KBM-7 (cell line): ENCODE results near the gene ATP5PO.

Source experiments
- DNase-seq: peaks from one replicate; pipeline ENCODE4 v3.0.0-alpha.2; 2015
- in situ Hi-C: fragments of 300-500 bp; cut with MboI; formaldehyde crosslinking; loops from 2 replicates; pipeline ENCODE4 v1.14.3; 2020; ENCODE audit warnings: low sequenced_read_pairs, low pct_unique_long_range_greater_than_20kb, mixed read lengths

Gene ATP5PO

GRCh38 chr21:33857846-33858666, 57.5 kb downstream of the ATP5PO start:
- no peak for DNase-seq
- in situ Hi-C loops = no loop called here

GRCh38 chr21:33856893-33857527, 58.6 kb downstream of the ATP5PO start:
- no peak for DNase-seq

GRCh38 chr21:33855190-33855589, 60.4 kb downstream of the ATP5PO start:
- DNase-seq = no peak
- in situ Hi-C loops = no loop called here

More at GRCh38 chr21:33856893-33857527, 58.6 kb downstream of the ATP5PO start:
- in situ Hi-C loops = no loop called here

GRCh38 chr21:33854604-33855003, 61.0 kb downstream of the ATP5PO start:
- no peak for DNase-seq
- in situ Hi-C loops = no loop called here
